Mesendoderm (in vitro differentiated cells): Measurements from ENCODE around the gene FOXQ1.
"Not testable (repeated sequence)": the region's sequence is repeated elsewhere in the genome, so short reads cannot be mapped to it uniquely, and the experiment has no call there.

ENCODE experiments used
- DNase-seq: peaks from one replicate; pipeline ENCODE4 v3.0.0; 2013
- H2AK5ac ChIP-seq: 2 replicates; pipeline ENCODE4 v1.6.1; 2013; ENCODE audit warnings: low read length, inconsistent platforms
- H2BK120ac ChIP-seq: 2 replicates; pipeline ENCODE4 v1.6.1; 2013; ENCODE audit warnings: low read depth, mild to moderate bottlenecking, low read length, moderate library complexity, mixed read lengths
- H2BK15ac ChIP-seq: replicated peaks from 2 replicates; pipeline ENCODE4 v1.6.1; 2013; ENCODE audit warnings: low read depth, mild to moderate bottlenecking, moderate library complexity
- H2BK5ac ChIP-seq: 2 replicates; pipeline ENCODE4 v1.6.1; 2013; ENCODE audit warnings: low read length, inconsistent platforms
- H3K18ac ChIP-seq: 2 replicates; pipeline ENCODE4 v1.6.1; 2013; ENCODE audit warnings: mild to moderate bottlenecking, low read length, mixed read lengths
- H3K23ac ChIP-seq: one replicate; pipeline ENCODE4 v1.6.1; 2013; ENCODE audit warnings: low read length
- H3K27ac ChIP-seq: 2 replicates; pipeline ENCODE4 v1.5.1; 2013; ENCODE audit warnings: low read depth, mild to moderate bottlenecking, inconsistent platforms, low read length, moderate library complexity
- H3K27me3 ChIP-seq: 2 replicates; pipeline ENCODE4 v1.6.1; 2013; ENCODE audit warnings: low read length, control low read depth, mild to moderate bottlenecking, inconsistent platforms; ENCODE audit not compliant: insufficient read depth, poor library complexity
- H3K36me3 ChIP-seq: 2 replicates; pipeline ENCODE4 v1.6.1; 2013; ENCODE audit warnings: low read length, inconsistent platforms; ENCODE audit not compliant: control insufficient read depth, insufficient read depth
- H3K4ac ChIP-seq: one replicate; pipeline ENCODE4 v1.6.1; 2013; ENCODE audit warnings: low read depth, mild to moderate bottlenecking, low read length, moderate library complexity
- H3K4me1 ChIP-seq: 2 replicates; pipeline ENCODE4 v1.6.1; 2013; ENCODE audit warnings: low read depth, low read length, inconsistent platforms; ENCODE audit not compliant: control insufficient read depth
- H3K4me2 ChIP-seq: 2 replicates; pipeline ENCODE4 v1.6.1; 2013; ENCODE audit warnings: low read length
- H3K4me3 ChIP-seq: 2 replicates; pipeline ENCODE4 v1.5.1; 2013; ENCODE audit warnings: mild to moderate bottlenecking, low read length
- H3K56ac ChIP-seq: one replicate; pipeline ENCODE4 v1.6.1; 2013; ENCODE audit warnings: low read length
- H3K79me1 ChIP-seq: 2 replicates; pipeline ENCODE4 v1.6.1; 2013; ENCODE audit warnings: low read length, inconsistent platforms
- H3K79me2 ChIP-seq: 2 replicates; pipeline ENCODE4 v1.6.1; 2013; ENCODE audit warnings: mild to moderate bottlenecking, low read length; ENCODE audit not compliant: control insufficient read depth, insufficient read depth
- H3K9ac ChIP-seq: 2 replicates; pipeline ENCODE4 v1.6.1; 2013; ENCODE audit warnings: low read length, inconsistent platforms
- H4K5ac ChIP-seq: one replicate; pipeline ENCODE4 v1.6.1; 2013; ENCODE audit warnings: low read length
- H4K8ac ChIP-seq: one replicate; pipeline ENCODE4 v1.6.1; 2013; ENCODE audit warnings: low read depth, mild to moderate bottlenecking, control low read depth, low read length, moderate library complexity
- WGBS: extraction: QIAGEN DNeasy Blood & Tissue Kit; methylation state at CpG from one replicate; pipeline ENCODE4 v1.1.7; 2013; ENCODE audit warnings: low lambda C conversion rate, missing lambda C conversion rate; ENCODE audit not compliant: insufficient coverage; ENCODE audit errors: extremely low coverage; 5-methylcytosine and 5-hydroxymethylcytosine counted together

FOXQ1 gene

GRCh38 chr6:1346558-1347091, 34.7 kb downstream of the FOXQ1 start:
- Histone ChIP-seq H3K27ac (no peak overlapping the region), H3K4me2 (no peak overlapping the region), H3K4ac (no peak overlapping the region), H3K18ac (no peak overlapping the region), H3K23ac (no peak overlapping the region), H2BK120ac (no peak overlapping the region), H3K36me3 (no peaks in the 10 kb centered on the region), H4K5ac (no peak overlapping the region), H2BK15ac (no peak overlapping the region), H2AK5ac (no peak overlapping the region), H3K27me3 (no peaks in the 10 kb centered on the region), H3K4me3 (no peak overlapping the region), H3K56ac (no peak overlapping the region), H3K4me1 (no peaks in the 10 kb centered on the region), H4K8ac (no peak overlapping the region), H3K79me2 (no peaks in the 10 kb centered on the region), H3K79me1 (no peaks in the 10 kb centered on the region), H2BK5ac (no peak overlapping the region), H3K9ac (no peak overlapping the region)
- DNase-seq = no peak
- WGBS = no CpG with 5 or more reads among the region's 5 CpGs

- no peaks in the 10 kb centered on the region for H3K27me3 ChIP-seq
- WGBS = no CpG with 5 or more reads among the region's 3 CpGs
- H4K8ac ChIP-seq = no peak overlapping the region
Measured at GRCh38 chr6:1347161-1347560, 35.3 kb downstream of the FOXQ1 start.

GRCh38 chr6:1348675-1349074, 36.8 kb downstream of the FOXQ1 start:
- Histone ChIP-seq H4K8ac (no peak overlapping the region), H3K79me2 (no peaks in the 10 kb centered on the region), H3K79me1 (no peaks in the 10 kb centered on the region), H3K9ac (no peak overlapping the region), H3K27me3 (no peaks in the 10 kb centered on the region), H3K23ac (no peak overlapping the region), H3K4me1 (no peaks in the 10 kb centered on the region), H3K36me3 (no peaks in the 10 kb centered on the region), H3K4me2 (no peak overlapping the region), H2BK120ac (no peak overlapping the region), H2BK15ac (no peak overlapping the region), H2AK5ac (no peak overlapping the region), H3K27ac (no peak overlapping the region), H4K5ac (no peak overlapping the region), H3K56ac (no peak overlapping the region), H3K4me3 (no peak overlapping the region), H2BK5ac (no peak overlapping the region), H3K4ac (no peak overlapping the region), H3K18ac (no peak overlapping the region)
- WGBS = no CpG with 5 or more reads among the region's 1 CpG
- DNase-seq = peak; percentile 54

More at GRCh38 chr6:1347161-1347560, 35.3 kb downstream of the FOXQ1 start:
- Histone ChIP-seq H3K79me1 (no peaks in the 10 kb centered on the region), H3K4me1 (no peaks in the 10 kb centered on the region), H4K5ac (no peak overlapping the region), H2BK120ac (no peak overlapping the region), H3K56ac (no peak overlapping the region), H3K9ac (no peak overlapping the region), H3K4me2 (no peak overlapping the region), H3K4ac (no peak overlapping the region), H2BK15ac (no peak overlapping the region), H2AK5ac (no peak overlapping the region), H3K27ac (no peak overlapping the region), H3K36me3 (no peaks in the 10 kb centered on the region), H3K79me2 (no peaks in the 10 kb centered on the region), H3K23ac (no peak overlapping the region), H2BK5ac (no peak overlapping the region), H3K4me3 (no peak overlapping the region), H3K18ac (no peak overlapping the region)
- DNase-seq = peak; percentile 67

- Histone ChIP-seq H3K18ac (no peak overlapping the region), H2BK120ac (no peak overlapping the region), H2AK5ac (no peak overlapping the region), H3K79me1 (no peaks in the 10 kb centered on the region), H4K8ac (no peak overlapping the region), H3K27ac (no peak overlapping the region), H3K4me3 (no peak overlapping the region), H3K56ac (no peak overlapping the region), H3K4me2 (no peak overlapping the region), H3K36me3 (no peaks in the 10 kb centered on the region), H3K79me2 (no peaks in the 10 kb centered on the region), H3K9ac (no peak overlapping the region), H3K4ac (no peak overlapping the region), H3K27me3 (no peaks in the 10 kb centered on the region), H3K4me1 (no peaks in the 10 kb centered on the region), H4K5ac (no peak overlapping the region), H2BK15ac (no peak overlapping the region), H2BK5ac (no peak overlapping the region), H3K23ac (no peak overlapping the region)
- no CpG with 5 or more reads among the region's 1 CpG for WGBS
- no peak for DNase-seq
Measured at GRCh38 chr6:1349655-1350054, 37.8 kb downstream of the FOXQ1 start.

GRCh38 chr6:1351381-1352008, 39.6 kb downstream of the FOXQ1 start:
- no peak overlapping the region for H3K27ac ChIP-seq
- peak; percentile 17 for DNase-seq
- no peak overlapping the region for H3K4ac ChIP-seq
- no peaks in the 10 kb centered on the region for H3K79me2 ChIP-seq
- no peaks in the 10 kb centered on the region for H3K79me1 ChIP-seq
- H2AK5ac ChIP-seq = no peak overlapping the region
- no peak overlapping the region for H3K56ac ChIP-seq
- H3K18ac ChIP-seq = no peak overlapping the region
- no peak overlapping the region for H3K4me3 ChIP-seq
- H3K4me2 ChIP-seq = no peak overlapping the region
- no peak overlapping the region for H2BK15ac ChIP-seq
- H2BK120ac ChIP-seq = no peak overlapping the region
- no peak overlapping the region for H4K8ac ChIP-seq
- H4K5ac ChIP-seq = no peak overlapping the region
- H3K36me3 ChIP-seq = no peaks in the 10 kb centered on the region
- no CpG with 5 or more reads among the region's 2 CpGs for WGBS
- H3K9ac ChIP-seq = no peak overlapping the region
- no peaks in the 10 kb centered on the region for H3K4me1 ChIP-seq
- no peak overlapping the region for H2BK5ac ChIP-seq
- H3K23ac ChIP-seq = no peak overlapping the region
- no peaks in the 10 kb centered on the region for H3K27me3 ChIP-seq

- not testable (repeated sequence) for DNase-seq, H3K4ac ChIP-seq, H3K56ac ChIP-seq, H4K5ac ChIP-seq, H3K4me1 ChIP-seq, H3K23ac ChIP-seq, H2BK5ac ChIP-seq, H2BK15ac ChIP-seq, H3K27me3 ChIP-seq, H3K27ac ChIP-seq, H3K79me2 ChIP-seq, H3K9ac ChIP-seq, H3K4me3 ChIP-seq, H2AK5ac ChIP-seq, H3K4me2 ChIP-seq, H3K79me1 ChIP-seq, H3K36me3 ChIP-seq, H2BK120ac ChIP-seq, H4K8ac ChIP-seq, H3K18ac ChIP-seq
Measured at GRCh38 chr6:1355068-1355467, 43.2 kb downstream of the FOXQ1 start.
